Mesenchymal stem cell (in vitro differentiated cells and primary cell): Measurements from ENCODE around the gene TMEM178A.

ENCODE experiments used
- DNase-seq: peaks from one replicate; pipeline ENCODE4 v3.0.0-alpha.2; 2013
- H2AFZ ChIP-seq: one replicate; pipeline ENCODE4 v1.6.1; 2013; ENCODE audit warnings: low read depth, mild to moderate bottlenecking, control low read depth, inconsistent platforms, low read length, moderate library complexity
- H2AK5ac ChIP-seq: 2 replicates; pipeline ENCODE4 v1.6.1; 2013; ENCODE audit warnings: low read length, moderate library complexity, mild to moderate bottlenecking, inconsistent platforms; ENCODE audit not compliant: severe bottlenecking
- H2BK120ac ChIP-seq: one replicate; pipeline ENCODE4 v1.6.1; 2013; ENCODE audit warnings: low read depth, mild to moderate bottlenecking, inconsistent platforms, low read length, moderate library complexity
- H2BK12ac ChIP-seq, 2 experiments: one replicate each; pipeline ENCODE4 v1.6.1; 2013; ENCODE audit warnings: inconsistent platforms in 2 of 2, low read length in 2 of 2, mild to moderate bottlenecking in 2 of 2, moderate library complexity in 2 of 2, control low read depth in 1 of 2
- H2BK15ac ChIP-seq: one replicate; pipeline ENCODE4 v1.6.1; 2013; ENCODE audit warnings: mild to moderate bottlenecking, low read depth, inconsistent platforms; ENCODE audit not compliant: poor library complexity, severe bottlenecking
- H2BK5ac ChIP-seq: 2 replicates; pipeline ENCODE4 v1.6.1; 2013; ENCODE audit warnings: low read depth, mild to moderate bottlenecking, low read length, control low read depth, inconsistent platforms; ENCODE audit not compliant: poor library complexity, severe bottlenecking
- H3K14ac ChIP-seq, 2 experiments: one replicate each; pipeline ENCODE4 v1.6.1; 2013; ENCODE audit warnings: inconsistent platforms in 2 of 2, low read length in 2 of 2, control low read depth in 1 of 2, mild to moderate bottlenecking in 1 of 2, moderate library complexity in 1 of 2
- H3K18ac ChIP-seq, 2 experiments: one replicate each; pipeline ENCODE4 v1.6.1; 2013; ENCODE audit warnings: inconsistent platforms in 2 of 2, low read length in 2 of 2, control low read depth in 1 of 2, low read depth in 1 of 2, mild to moderate bottlenecking in 1 of 2
- H3K23ac ChIP-seq, 2 experiments: one replicate each; pipeline ENCODE4 v1.6.1; 2013; ENCODE audit warnings: inconsistent platforms in 2 of 2, low read length in 2 of 2, mild to moderate bottlenecking in 2 of 2, moderate library complexity in 2 of 2, control low read depth in 1 of 2
- H3K27ac ChIP-seq: 2 replicates; pipeline ENCODE4 v1.5.1; 2013; ENCODE audit warnings: mild to moderate bottlenecking, moderate library complexity, low read length, control low read depth, inconsistent platforms; ENCODE audit not compliant: poor library complexity, severe bottlenecking
- H3K27me3 ChIP-seq, 2 experiments: 2 replicates each; pipeline versions ENCODE4 v1.6.1 to v1.7.0; 2013; ENCODE audit warnings: low read length in 2 of 2, mild to moderate bottlenecking in 2 of 2, moderate library complexity in 2 of 2, control low read depth in 1 of 2, inconsistent platforms in 1 of 2; ENCODE audit not compliant: control insufficient read depth in 1 of 2, insufficient read depth in 1 of 2
- H3K36me3 ChIP-seq, 2 experiments: 2 replicates each; pipeline versions ENCODE4 v1.6.1 to v1.7.0; 2013; ENCODE audit warnings: low read length in 2 of 2, control low read depth in 1 of 2, inconsistent platforms in 1 of 2, low read depth in 1 of 2, mild to moderate bottlenecking in 1 of 2; ENCODE audit not compliant: insufficient read depth in 2 of 2, control insufficient read depth in 1 of 2
- H3K4ac ChIP-seq, 2 experiments: one replicate each; pipeline ENCODE4 v1.6.1; 2013; ENCODE audit warnings: inconsistent platforms in 2 of 2, low read length in 2 of 2, mild to moderate bottlenecking in 2 of 2, moderate library complexity in 2 of 2, control low read depth in 1 of 2, low read depth in 1 of 2
- H3K4me1 ChIP-seq: 2 replicates; pipeline ENCODE4 v1.6.1; 2013; ENCODE audit warnings: low read depth, low read length, control low read depth; ENCODE audit not compliant: control insufficient read depth, insufficient read depth
- H3K4me2 ChIP-seq: 2 replicates; pipeline ENCODE4 v1.6.1; 2013; ENCODE audit warnings: low read length, mild to moderate bottlenecking, inconsistent platforms; ENCODE audit not compliant: poor library complexity, severe bottlenecking
- H3K4me3 ChIP-seq, 2 experiments: 2 replicates each; pipeline versions ENCODE4 v1.5.1 to v1.7.0; 2013; ENCODE audit warnings: low read length in 2 of 2, mild to moderate bottlenecking in 2 of 2, control low read depth in 1 of 2, low read depth in 1 of 2; ENCODE audit not compliant: insufficient read depth in 1 of 2
- H3K79me1 ChIP-seq: replicated peaks from 2 replicates; pipeline ENCODE4 v1.6.1; 2013; ENCODE audit warnings: mild to moderate bottlenecking, control low read depth, low read length, inconsistent platforms; ENCODE audit not compliant: poor library complexity, severe bottlenecking
- H3K9ac ChIP-seq: 2 replicates; pipeline ENCODE4 v1.7.0; 2013; ENCODE audit warnings: mild to moderate bottlenecking, low read length, moderate library complexity
- H3K9me3 ChIP-seq: 2 replicates; pipeline ENCODE4 v1.7.0; 2013; ENCODE audit warnings: mild to moderate bottlenecking, low read length; ENCODE audit not compliant: control insufficient read depth
- H4K8ac ChIP-seq: one replicate; pipeline ENCODE4 v1.6.1; 2013; ENCODE audit warnings: inconsistent platforms, mild to moderate bottlenecking, low read length, moderate library complexity
- H4K91ac ChIP-seq: one replicate; pipeline ENCODE4 v1.6.1; 2013; ENCODE audit warnings: mild to moderate bottlenecking, low read length, inconsistent platforms
- WGBS: methylation state at CpG from one replicate; pipeline ENCODE4 v1.1.7; 2013; ENCODE audit warnings: mixed read lengths; 5-methylcytosine and 5-hydroxymethylcytosine counted together

The TMEM178A gene

DNA sequence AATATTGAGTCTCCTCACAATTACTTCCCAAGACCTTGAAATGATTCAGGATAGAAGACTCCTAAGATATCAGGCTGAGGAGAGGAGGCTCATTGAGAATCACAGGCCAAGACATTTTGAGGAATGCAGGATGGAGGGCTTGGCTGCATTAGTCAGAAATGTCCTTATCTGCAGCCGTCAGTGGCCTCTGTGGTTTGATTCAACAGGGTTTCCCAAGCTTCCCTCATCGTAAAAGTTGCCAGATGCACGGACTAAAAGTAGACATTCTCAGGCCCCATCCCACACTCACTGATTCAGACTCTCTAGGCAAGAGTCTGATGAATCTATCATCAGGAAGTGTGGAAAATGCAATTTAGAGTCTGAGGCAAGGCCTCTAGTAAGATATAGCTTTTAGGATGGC is 34.0 kb upstream of the TMEM178A start:
- no peak overlapping the region for H2BK12ac ChIP-seq
- no peak overlapping the region for H3K27ac ChIP-seq
- H4K8ac ChIP-seq, result peak overlapping the region; percentile 60
- H2BK5ac ChIP-seq, result no peak overlapping the region
- H3K4me2 ChIP-seq, result no peak overlapping the region
- no peak overlapping the region for H3K4me3 ChIP-seq
- H3K79me1 ChIP-seq, result no peaks in the 10 kb centered on the region
- no peaks in the 10 kb centered on the region for H3K4me1 ChIP-seq
- no peaks in the 10 kb centered on the region for H3K9me3 ChIP-seq
- H3K23ac ChIP-seq, result no peak overlapping the region
- H3K18ac ChIP-seq, result peak overlapping the region in 1 of 2 experiments; percentile 75
- DNase-seq, result peak; percentile 90
- H3K14ac ChIP-seq, result no peak overlapping the region
- H2AK5ac ChIP-seq, result no peak overlapping the region
- WGBS, result no CpG with 5 or more reads among the region's 3 CpGs
- H2AFZ ChIP-seq, result peak overlapping the region; percentile 47
- no peaks in the 10 kb centered on the region for H3K27me3 ChIP-seq
- H2BK120ac ChIP-seq, result no peak overlapping the region
- no peaks in the 10 kb centered on the region for H3K36me3 ChIP-seq
- no peak overlapping the region for H2BK15ac ChIP-seq
- no peak overlapping the region for H3K9ac ChIP-seq
- no peak overlapping the region for H4K91ac ChIP-seq
- H3K4ac ChIP-seq, result no peak overlapping the region

DNA sequence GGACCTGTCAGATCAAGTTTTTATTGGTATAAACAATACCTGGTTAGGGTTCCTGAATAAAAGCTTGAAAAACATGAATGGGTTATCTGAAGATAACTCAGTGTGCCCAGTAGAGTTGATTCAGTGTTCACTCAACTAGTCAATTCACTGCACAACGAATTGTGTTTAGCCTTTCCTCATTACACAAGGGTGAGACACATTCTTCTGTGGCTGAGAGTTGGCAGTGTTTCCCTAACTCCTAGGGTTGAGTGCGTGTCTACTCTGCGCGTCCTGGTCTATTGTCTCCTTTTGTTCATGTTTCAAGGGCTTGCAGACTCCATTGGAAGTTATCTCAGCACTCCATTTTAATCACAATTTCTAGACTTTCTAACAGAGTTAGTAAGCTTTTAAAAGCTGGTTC is 32.8 kb upstream of the TMEM178A start:
- H2AFZ ChIP-seq, result no peak overlapping the region
- H4K8ac ChIP-seq, result no peak overlapping the region
- H4K91ac ChIP-seq, result no peak overlapping the region
- no peak overlapping the region for H2BK12ac ChIP-seq
- H3K4me3 ChIP-seq, result no peak overlapping the region
- H3K27ac ChIP-seq, result no peak overlapping the region
- no peaks in the 10 kb centered on the region for H3K27me3 ChIP-seq
- H2BK15ac ChIP-seq, result no peak overlapping the region
- no peak overlapping the region for H2BK120ac ChIP-seq
- H3K4me1 ChIP-seq, result no peaks in the 10 kb centered on the region
- no peak for DNase-seq
- H3K4me2 ChIP-seq, result no peak overlapping the region
- H3K4ac ChIP-seq, result no peak overlapping the region
- no peaks in the 10 kb centered on the region for H3K36me3 ChIP-seq
- no peak overlapping the region for H3K14ac ChIP-seq
- no peaks in the 10 kb centered on the region for H3K79me1 ChIP-seq
- H3K9ac ChIP-seq, result no peak overlapping the region
- H2AK5ac ChIP-seq, result no peak overlapping the region
- H3K9me3 ChIP-seq, result no peaks in the 10 kb centered on the region
- no peak overlapping the region for H3K23ac ChIP-seq
- H2BK5ac ChIP-seq, result no peak overlapping the region
- H3K18ac ChIP-seq, result peak overlapping the region in 1 of 2 experiments; percentile 46
- 92% methylated on average over 4 of the region's 4 CpGs for WGBS

DNA sequence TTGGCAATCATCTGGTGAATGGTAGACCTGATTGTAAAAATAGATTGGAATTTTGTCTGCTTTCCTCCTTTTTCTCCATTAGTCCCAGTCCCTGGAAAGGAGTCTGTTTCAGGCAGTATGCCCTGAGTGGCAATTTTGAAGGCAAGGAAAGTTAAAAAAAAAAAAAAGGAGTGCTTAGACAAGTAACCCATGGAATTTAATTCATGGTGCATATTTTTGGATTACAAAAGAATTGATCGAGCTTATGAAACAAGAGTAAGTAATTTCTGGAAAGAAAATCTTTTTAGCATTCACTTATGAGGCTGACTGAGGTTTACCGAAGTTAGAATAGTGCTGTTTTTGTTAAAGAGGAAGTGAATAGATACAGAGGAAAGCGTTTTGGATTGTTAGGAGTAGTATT is 29.4 kb upstream of the TMEM178A start:
- Histone ChIP-seq H4K91ac (no peak overlapping the region), H3K23ac (no peak overlapping the region), H2BK15ac (no peak overlapping the region), H3K4me2 (no peak overlapping the region), H3K4me3 (no peak overlapping the region), H3K14ac (no peak overlapping the region), H3K27me3 (no peaks in the 10 kb centered on the region), H3K4ac (no peak overlapping the region), H3K18ac (no peak overlapping the region), H3K36me3 (no peaks in the 10 kb centered on the region), H3K27ac (no peak overlapping the region), H2BK12ac (no peak overlapping the region), H3K4me1 (no peaks in the 10 kb centered on the region), H4K8ac (no peak overlapping the region), H2BK120ac (no peak overlapping the region), H2AFZ (no peak overlapping the region), H3K79me1 (no peaks in the 10 kb centered on the region), H3K9ac (no peak overlapping the region), H3K9me3 (no peaks in the 10 kb centered on the region), H2AK5ac (no peak overlapping the region), H2BK5ac (no peak overlapping the region)
- no peak for DNase-seq
- 90% methylated on average over 3 of the region's 3 CpGs for WGBS

DNA sequence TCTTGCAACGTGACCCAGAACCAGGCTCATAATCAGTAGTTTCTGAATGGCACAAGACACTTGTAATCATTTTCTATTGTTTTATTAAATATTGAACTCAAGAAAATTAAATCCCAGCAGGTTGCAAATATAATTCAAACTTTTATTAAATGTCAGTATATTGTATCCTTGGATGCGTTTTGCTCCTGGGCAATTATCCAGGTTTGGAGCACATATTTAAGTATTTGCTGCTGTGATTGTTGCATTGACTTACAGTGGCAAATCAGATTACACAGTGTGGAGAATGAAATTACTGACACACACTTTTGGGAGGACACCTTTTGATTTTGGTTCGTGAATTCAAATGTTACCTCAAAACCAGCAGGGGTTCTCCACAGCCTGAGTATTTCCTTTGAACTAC is 27.1 kb upstream of the TMEM178A start:
- DNase-seq, result no peak
- Histone ChIP-seq H3K27me3 (no peaks in the 10 kb centered on the region), H3K4me2 (no peak overlapping the region), H3K23ac (no peak overlapping the region), H3K14ac (no peak overlapping the region), H3K36me3 (no peaks in the 10 kb centered on the region), H3K9me3 (no peaks in the 10 kb centered on the region), H3K4me1 (peaks cover 4% of the 10 kb centered on the region), H3K27ac (no peak overlapping the region), H3K79me1 (no peaks in the 10 kb centered on the region), H4K91ac (no peak overlapping the region), H3K4me3 (no peak overlapping the region), H3K9ac (no peak overlapping the region), H2BK120ac (no peak overlapping the region), H4K8ac (no peak overlapping the region), H2AK5ac (no peak overlapping the region), H2BK12ac (no peak overlapping the region), H2AFZ (no peak overlapping the region), H2BK15ac (no peak overlapping the region), H3K4ac (no peak overlapping the region), H2BK5ac (no peak overlapping the region), H3K18ac (no peak overlapping the region)
- 96% methylated on average over 2 of the region's 3 CpGs for WGBS
